Measurements from ENCODE around the gene MAST1. TPM values are rescaled to one million over a fixed set of nuclear protein-coding genes. Genes with fewer than 3 reads are reported as not detected.
"Not testable (repeated sequence)": the region's sequence is repeated elsewhere in the genome, so short reads cannot be mapped to it uniquely, and the experiment has no call there.

Gene MAST1
- total RNA-seq, 1 donor from 2014 or later, result 2.4 TPM

GRCh38 chr19:12794971-12795381 is 43.3 kb upstream of the MAST1 start:
- no peaks in the 10 kb centered on the region for H3K27me3 Mint-ChIP-seq
- H3K9me3 Mint-ChIP-seq, result no peaks in the 10 kb centered on the region
- peaks cover 40% of the 10 kb centered on the region for H3K36me3 Mint-ChIP-seq (ENCODE audit: low read depth)
- peak overlapping the region; percentile 92 for H3K27ac Mint-ChIP-seq
- peaks cover 38% of the 10 kb centered on the region for H3K4me1 Mint-ChIP-seq
- intact Hi-C loops (cut with micrococcal nuclease), result loop anchor here (5.0 kb wide), 1 partner anchor 73 kb away; the partner anchor contains the start of gene TNPO2
- H3K4me3 Mint-ChIP-seq, result peak overlapping the region; percentile 84
- DNase-seq, result no peak

DNA sequence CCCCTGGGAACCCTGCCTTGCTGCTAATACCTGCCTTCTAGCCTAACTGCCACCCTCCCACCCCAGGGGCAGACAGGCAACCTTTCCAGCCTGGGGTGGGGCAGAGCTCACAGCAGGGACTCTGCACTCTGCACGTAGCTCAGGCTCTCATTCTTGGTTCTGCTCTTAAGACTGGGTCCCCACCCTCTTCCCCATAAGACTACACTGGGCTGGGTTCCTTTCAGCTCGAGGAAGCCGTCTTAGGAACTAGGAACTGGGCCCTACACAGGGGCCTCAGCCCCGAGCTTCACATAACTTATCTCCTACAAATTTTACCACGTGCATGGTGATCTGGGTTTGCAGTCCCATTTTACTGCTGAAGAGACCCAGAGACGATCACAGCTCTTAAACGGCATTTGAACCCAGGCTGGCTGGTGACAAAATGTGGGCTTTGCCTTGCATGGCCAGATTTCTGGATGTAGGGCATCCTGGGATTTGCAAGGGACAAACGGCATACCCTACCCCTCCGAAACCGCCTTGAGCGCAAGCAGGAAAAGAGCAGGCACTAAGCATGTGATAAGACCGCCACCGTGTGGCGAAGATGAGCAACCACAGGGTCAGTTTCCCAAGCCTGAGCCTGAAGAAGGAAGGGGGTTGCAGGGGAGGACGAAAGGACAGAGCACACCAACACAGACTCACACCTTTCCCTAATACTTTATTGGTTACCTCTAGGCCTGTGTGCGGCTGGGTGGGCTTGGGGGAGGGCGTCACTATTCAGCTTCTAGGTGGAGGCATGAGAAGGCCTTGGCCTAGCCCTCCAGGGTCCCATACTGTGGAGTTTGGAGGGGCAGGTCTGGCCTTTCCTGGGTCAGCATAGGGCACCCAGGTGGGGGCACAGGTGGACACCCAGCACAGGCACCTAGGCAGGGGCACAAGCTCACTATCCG is 41.9 kb upstream of the MAST1 start:
- intact Hi-C loops (cut with micrococcal nuclease), result loop anchor here (1.0 kb wide), 3 partner anchors 19 to 36 kb away; no protein-coding TSS in a partner anchor
- DNase-seq, result peak; percentile 94
- Mint-ChIP-seq H3K9me3 (no peaks in the 10 kb centered on the region), H3K4me1 (peaks cover 36% of the 10 kb centered on the region), H3K27me3 (no peaks in the 10 kb centered on the region), H3K27ac (peak overlapping the region; percentile 90), H3K36me3 (ENCODE audit: low read depth) (peaks cover 48% of the 10 kb centered on the region), H3K4me3 (peak overlapping the region; percentile 83)

GRCh38 chr19:12797141-12797587 is 41.2 kb upstream of the MAST1 start:
- peaks cover 42% of the 10 kb centered on the region for H3K36me3 Mint-ChIP-seq (ENCODE audit: low read depth)
- intact Hi-C loops (cut with micrococcal nuclease), result no loop called here
- no peaks in the 10 kb centered on the region for H3K9me3 Mint-ChIP-seq
- peak; percentile 57 for DNase-seq
- H3K4me1 Mint-ChIP-seq, result peaks cover 37% of the 10 kb centered on the region
- H3K27me3 Mint-ChIP-seq, result no peaks in the 10 kb centered on the region
- no peak overlapping the region for H3K27ac Mint-ChIP-seq
- H3K4me3 Mint-ChIP-seq, result no peak overlapping the region

GRCh38 chr19:12797607-12798006 is 40.7 kb upstream of the MAST1 start:
- intact Hi-C loops (cut with micrococcal nuclease); H3K9me3 Mint-ChIP-seq; DNase-seq; H3K27ac Mint-ChIP-seq; H3K27me3 Mint-ChIP-seq; H3K4me3 Mint-ChIP-seq: not testable (repeated sequence)
- peaks cover 42% of the 10 kb centered on the region for H3K4me1 Mint-ChIP-seq
- peaks cover 37% of the 10 kb centered on the region for H3K36me3 Mint-ChIP-seq (ENCODE audit: low read depth)

- peak; percentile 55 for DNase-seq
- Mint-ChIP-seq H3K4me1 (peaks cover 34% of the 10 kb centered on the region), H3K27me3 (no peaks in the 10 kb centered on the region), H3K4me3 (peak overlapping the region; percentile 93), H3K27ac (no peak overlapping the region), H3K36me3 (ENCODE audit: low read depth) (peaks cover 26% of the 10 kb centered on the region), H3K9me3 (no peaks in the 10 kb centered on the region)
- intact Hi-C loops (cut with micrococcal nuclease), result loop anchor here (2.0 kb wide), 1 partner anchor 47 kb away; no protein-coding TSS in a partner anchor
These were observed 38.4 kb upstream of the MAST1 start for GRCh38 chr19:12799742-12800465.

GRCh38 chr19:12800466-12800770 is 37.9 kb upstream of the MAST1 start:
- Mint-ChIP-seq H3K4me3 (peak overlapping the region; percentile 93), H3K27ac (no peak overlapping the region), H3K4me1 (peaks cover 30% of the 10 kb centered on the region), H3K36me3 (ENCODE audit: low read depth) (peaks cover 26% of the 10 kb centered on the region), H3K27me3 (no peaks in the 10 kb centered on the region), H3K9me3 (no peaks in the 10 kb centered on the region)
- DNase-seq, result peak; percentile 56
- intact Hi-C loops (cut with micrococcal nuclease), result loop anchor here (2.0 kb wide), 1 partner anchor 46 kb away; no protein-coding TSS in a partner anchor

DNA sequence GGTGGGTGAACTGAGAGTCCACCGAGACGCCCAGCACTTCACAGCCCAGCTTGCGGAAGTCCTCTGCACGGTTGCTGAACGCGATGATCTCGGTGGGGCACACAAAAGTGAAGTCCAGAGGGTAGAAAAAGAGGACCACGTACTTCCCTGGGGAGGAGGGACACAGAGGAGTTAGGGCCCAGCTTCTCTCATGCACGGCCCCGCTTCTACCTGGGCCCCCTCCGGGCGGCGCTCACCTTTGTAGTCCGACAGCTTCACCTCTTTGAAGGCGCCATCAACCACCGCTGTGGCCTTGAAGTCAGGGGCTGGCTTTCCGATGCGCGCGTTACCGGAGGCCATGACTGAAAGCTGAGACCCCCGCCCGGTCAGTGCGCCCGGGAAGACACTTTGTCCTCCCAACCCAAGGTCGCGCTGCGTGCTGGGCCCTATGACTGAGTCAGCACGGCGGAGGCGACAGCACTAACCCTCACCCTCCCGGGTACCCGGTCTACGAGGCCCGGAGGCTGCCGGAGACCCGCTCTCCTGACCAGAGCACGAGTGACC is 37.3 kb upstream of the MAST1 start:
- intact Hi-C loops (cut with micrococcal nuclease), result loop anchor here (2.0 kb wide), 1 partner anchor 46 kb away; no protein-coding TSS in a partner anchor
- Mint-ChIP-seq H3K27me3 (no peaks in the 10 kb centered on the region), H3K9me3 (no peaks in the 10 kb centered on the region), H3K36me3 (ENCODE audit: low read depth) (peaks cover 26% of the 10 kb centered on the region), H3K4me1 (peaks cover 28% of the 10 kb centered on the region), H3K27ac (peak overlapping the region; percentile 89), H3K4me3 (peak overlapping the region; percentile 93)
- no peak for DNase-seq

- peak; percentile 95 for DNase-seq
- peak within 1 kb of the TSS; percentile 93 for H3K4me3 Mint-ChIP-seq
- H3K27me3 Mint-ChIP-seq, result no peaks in the 10 kb centered on the region
- peaks cover 25% of the 10 kb centered on the region for H3K36me3 Mint-ChIP-seq (ENCODE audit: low read depth)
- H3K4me1 Mint-ChIP-seq, result peaks cover 28% of the 10 kb centered on the region
- intact Hi-C loops (cut with micrococcal nuclease), result loop anchor here (2.0 kb wide), 1 partner anchor 45 kb away; no protein-coding TSS in a partner anchor
- peak within 1 kb of the TSS; percentile 89 for H3K27ac Mint-ChIP-seq
- H3K9me3 Mint-ChIP-seq, result no peaks in the 10 kb centered on the region
These were observed 36.6 kb upstream of the MAST1 start, which contains the start of the genes PRDX2 and THSD8 for GRCh38 chr19:12801466-12802266. Gene PRDX2, minus strand, starts transcription at chr19:12801800. Its CDS starts 539 bp downstream, at chr19:12801261. Gene THSD8, plus strand, starts transcription at chr19:12802069. Its CDS starts 3 bp downstream, at chr19:12802072.

- intact Hi-C loops (cut with micrococcal nuclease), result no loop called here
- H3K36me3 Mint-ChIP-seq (ENCODE audit: low read depth), result peaks cover 28% of the 10 kb centered on the region
- peak overlapping the region; percentile 93 for H3K4me3 Mint-ChIP-seq
- DNase-seq, result no peak
- peak overlapping the region; percentile 23 for H3K27ac Mint-ChIP-seq
- no peaks in the 10 kb centered on the region for H3K27me3 Mint-ChIP-seq
- peaks cover 30% of the 10 kb centered on the region for H3K4me1 Mint-ChIP-seq
- no peaks in the 10 kb centered on the region for H3K9me3 Mint-ChIP-seq
These were observed 35.8 kb upstream of the MAST1 start for GRCh38 chr19:12802267-12803106.

DNA sequence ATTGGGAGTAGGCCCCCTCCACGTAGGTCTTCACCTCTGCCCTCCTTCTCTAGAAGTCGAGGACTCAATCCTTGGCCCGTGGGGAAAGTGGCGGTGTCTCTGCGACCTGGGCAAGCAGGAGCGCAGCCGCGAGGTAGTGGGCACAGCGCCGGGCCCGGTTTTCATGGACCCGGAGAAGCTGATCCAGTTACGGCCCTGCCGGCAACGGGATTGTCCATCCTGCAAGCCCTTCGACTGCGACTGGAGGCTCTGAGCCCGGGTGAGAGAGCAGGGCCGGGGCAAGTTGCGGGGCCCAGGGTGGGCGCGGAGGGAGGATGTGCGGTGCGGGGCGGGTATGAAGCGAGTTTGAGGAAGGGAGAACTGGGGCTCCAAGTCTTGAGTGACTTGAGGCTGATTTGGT is 34.3 kb upstream of the MAST1 start:
- no peaks in the 10 kb centered on the region for H3K9me3 Mint-ChIP-seq
- DNase-seq, result no peak
- H3K4me1 Mint-ChIP-seq, result peaks cover 33% of the 10 kb centered on the region
- intact Hi-C loops (cut with micrococcal nuclease), result no loop called here
- peak overlapping the region; percentile 7 for H3K4me3 Mint-ChIP-seq
- no peaks in the 10 kb centered on the region for H3K27me3 Mint-ChIP-seq
- H3K36me3 Mint-ChIP-seq (ENCODE audit: low read depth), result peaks cover 29% of the 10 kb centered on the region
- no peak overlapping the region for H3K27ac Mint-ChIP-seq

- no peaks in the 10 kb centered on the region for H3K27me3 Mint-ChIP-seq
- H3K36me3 Mint-ChIP-seq (ENCODE audit: low read depth), result peaks cover 18% of the 10 kb centered on the region
- DNase-seq, result peak; percentile 97
- H3K27ac Mint-ChIP-seq, result peak within 1 kb of the TSS; percentile 89
- intact Hi-C loops (cut with micrococcal nuclease), result loop anchor here (1.0 kb wide), 1 partner anchor 69 kb away; the partner anchor contains the start of gene GET3
- H3K9me3 Mint-ChIP-seq, result no peaks in the 10 kb centered on the region
- H3K4me3 Mint-ChIP-seq, result peak within 1 kb of the TSS; percentile 96
- H3K4me1 Mint-ChIP-seq, result peaks cover 20% of the 10 kb centered on the region
These were observed 31.9 kb upstream of the MAST1 start, which contains the start of gene RNASEH2A for GRCh38 chr19:12806242-12807081. Gene RNASEH2A, plus strand, starts transcription at chr19:12806584. Its CDS starts 90 bp downstream, at chr19:12806674.
